Kidney (tissue), 14 donors: Measurements from ENCODE around the gene FAM117B. TPM values are rescaled to one million over a fixed set of nuclear protein-coding genes. Genes with fewer than 3 reads are reported as not detected.

ENCODE experiments used
- DNase-seq, 5 donors: peaks; one replicate each; pipeline ENCODE4 v3.0.0-alpha.2; 2013 to 2020
- FAIRE-seq: peaks from 2 replicates; lab custom pipeline; 2012; peaks lifted over from hg19 to GRCh38; lab: Jason Lieb, UNC
- H3K27ac ChIP-seq, 2 donors: one replicate each; pipeline ENCODE4 v1.7.0; 2013; ENCODE audit warnings: low read depth in 2 of 2, low read length in 2 of 2, inconsistent platforms in 1 of 2
- H3K27me3 ChIP-seq: one replicate; pipeline ENCODE4 v1.7.1; 2013; ENCODE audit warnings: low read length, inconsistent platforms; ENCODE audit not compliant: control insufficient read depth, insufficient read depth
- H3K36me3 ChIP-seq, 3 donors: one replicate each; pipeline versions ENCODE4 v1.7.0 to v1.7.1; 2013; ENCODE audit warnings: low read length in 3 of 3, control low read depth in 1 of 3, inconsistent platforms in 1 of 3; ENCODE audit not compliant: insufficient read depth in 3 of 3, control insufficient read depth in 2 of 3
- H3K4me1 ChIP-seq, 3 donors: one replicate each; pipeline versions ENCODE4 v1.7.0 to v1.7.1; 2013; ENCODE audit warnings: low read length in 3 of 3, inconsistent platforms in 1 of 3, low read depth in 1 of 3; ENCODE audit not compliant: control insufficient read depth in 2 of 3, insufficient read depth in 2 of 3
- H3K4me3 ChIP-seq, 3 donors: one replicate each; pipeline versions ENCODE4 v1.7.0 to v1.8.1; 2013; ENCODE audit warnings: low read length in 3 of 3, control low read depth in 1 of 3, inconsistent platforms in 1 of 3
- H3K9ac ChIP-seq, 3 donors: one replicate each; pipeline versions ENCODE4 v1.7.0 to v1.7.1; 2013; ENCODE audit warnings: low read length in 3 of 3, control low read depth in 1 of 3, inconsistent platforms in 1 of 3
- H3K9me3 ChIP-seq, 3 donors: one replicate each; pipeline versions ENCODE4 v1.7.0 to v1.7.1; 2013; ENCODE audit warnings: low read length in 3 of 3, control low read depth in 1 of 3, inconsistent platforms in 1 of 3; ENCODE audit not compliant: control insufficient read depth in 2 of 3, insufficient read depth in 1 of 3
- CTCF ChIP-seq: IDR thresholded peaks from 3 replicates; pipeline ENCODE4 v1.5.1; 2012; ENCODE audit warnings: mild to moderate bottlenecking, moderate library complexity, borderline replicate concordance; ENCODE audit not compliant: insufficient read depth; ENCODE audit errors: extremely low read depth
- intact Hi-C: fragments of 100-400 bp; cut with DNase I; formaldehyde crosslinking; loops from one replicate; pipeline ENCODE4 v1.11.1; 2022
- polyA plus RNA-seq: library from polyadenylated mRNA; stranded (reverse); fragments of 350-450 nt; fragmentation: Illumina TruSeq; extraction: RNeasy Lipid Tissue Mini Kit (QIAGEN cat#74804); gene quantifications from one replicate; pipeline ENCODE4 v1.2.3, GENCODE V29; 2014; ENCODE audit warnings: low read depth, low replicate concordance; ENCODE audit not compliant: insufficient read depth
- total RNA-seq: library from RNA; stranded (reverse); fragmentation: NEBNext Ultra II Directional; extraction: Animal tissue kit (Norgen Biotek cat#: 25700); gene quantifications from one replicate; pipeline ENCODE4 v1.2.1, GENCODE V29; 2021
- donor health status: control.
- donor health status: control.
- donor health status: control.
- donor health status: control.
- donor health status: control.
- donor health status: DM: yes; HTN: yes; CAD: no.
- donor health status: Normal renal cell carcinoma (clear cell type).

The FAM117B gene
- total and polyA plus RNA-seq, 2 donors from 2014 or later: 4.1 to 14.8 TPM

DNA sequence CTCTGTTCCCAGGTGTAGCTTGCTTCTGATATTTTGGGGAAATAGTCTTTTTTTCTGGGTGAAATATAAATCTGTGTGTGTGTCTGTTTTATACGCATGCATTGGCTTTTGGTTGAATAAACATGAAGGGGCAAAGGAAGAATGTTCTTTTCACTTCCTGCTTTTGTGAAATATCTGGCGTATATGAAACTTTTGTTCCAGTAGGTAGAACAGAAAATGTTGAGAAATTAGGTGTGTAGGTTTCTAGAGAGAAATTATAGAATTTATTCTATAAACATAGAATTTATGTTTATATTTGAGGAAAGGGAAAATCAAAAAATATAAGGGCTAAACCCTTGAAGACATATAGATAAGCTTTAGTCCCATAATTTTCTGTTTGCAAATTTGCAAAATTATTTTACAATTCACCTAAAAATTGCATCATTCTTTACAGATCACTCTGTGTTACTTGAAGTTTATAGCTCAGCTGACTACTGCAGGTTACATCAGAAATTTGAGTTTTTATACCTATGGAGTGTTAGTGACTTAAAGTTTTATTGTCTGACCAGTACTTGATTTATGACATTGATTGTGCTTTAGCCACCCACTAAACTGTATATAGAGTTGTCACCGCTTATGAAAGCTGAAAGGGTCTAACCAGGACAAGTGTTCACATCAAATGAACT is 116.1 kb downstream of the FAM117B start:
- H3K36me3 ChIP-seq: no peaks in the 10 kb centered on the region
- H3K4me1 ChIP-seq: no peaks in the 10 kb centered on the region
- intact Hi-C loops: no loop called here
- no peak overlapping the region for H3K4me3 ChIP-seq
- no peaks in the 10 kb centered on the region for H3K27me3 ChIP-seq
- TF ChIP-seq CTCF: no peak
- H3K9ac ChIP-seq: no peak overlapping the region
- no peaks in the 10 kb centered on the region for H3K9me3 ChIP-seq
- no peak overlapping the region for H3K27ac ChIP-seq
- DNase-seq (no peak), FAIRE-seq (no peak)

- intact Hi-C loops: no loop called here
- DNase-seq (no peak), FAIRE-seq (no peak)
- Histone ChIP-seq H3K9ac (no peak overlapping the region), H3K9me3 (no peaks in the 10 kb centered on the region), H3K36me3 (no peaks in the 10 kb centered on the region), H3K27ac (no peak overlapping the region), H3K27me3 (no peaks in the 10 kb centered on the region), H3K4me3 (no peak overlapping the region), H3K4me1 (no peaks in the 10 kb centered on the region)
- TF ChIP-seq CTCF: no peak
These were observed 117.3 kb downstream of the FAM117B start for GRCh38 chr2:202752071-202752470.

DNA sequence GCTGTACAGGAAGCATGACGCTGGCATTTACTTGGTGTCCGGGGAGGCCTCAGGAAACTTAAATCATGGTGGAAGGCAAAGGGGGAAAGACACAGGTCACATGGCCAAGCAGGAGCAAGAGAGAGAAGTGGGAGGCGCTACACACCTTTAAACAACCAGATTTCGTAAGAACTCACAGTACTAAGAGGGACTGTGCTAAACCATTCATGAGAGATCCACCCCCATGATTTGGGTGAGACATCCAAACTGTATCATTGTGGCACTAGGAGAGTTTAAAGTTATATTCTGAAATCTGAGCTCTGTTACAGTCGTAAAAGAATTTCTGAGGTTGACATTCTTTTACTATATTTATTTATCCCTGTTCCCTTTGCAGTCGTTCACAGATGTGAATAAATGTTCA is 120.2 kb downstream of the FAM117B start:
- intact Hi-C loops: no loop called here
- Histone ChIP-seq H3K4me1 (no peaks in the 10 kb centered on the region), H3K36me3 (peaks cover 0 to 2% (median under 1%) of the 10 kb centered on the region in 3 donors), H3K27ac (no peak overlapping the region), H3K27me3 (no peaks in the 10 kb centered on the region), H3K9ac (no peak overlapping the region), H3K9me3 (no peaks in the 10 kb centered on the region), H3K4me3 (no peak overlapping the region)
- TF ChIP-seq CTCF: no peak
- no peak for DNase-seq
- FAIRE-seq: no peak

- no peak for TF ChIP-seq CTCF
- FAIRE-seq (no peak), DNase-seq (no peak)
- Histone ChIP-seq H3K27ac (no peak overlapping the region), H3K9me3 (no peaks in the 10 kb centered on the region), H3K4me3 (no peak overlapping the region), H3K36me3 (peaks cover 0 to 6% (median 5%) of the 10 kb centered on the region in 3 donors), H3K4me1 (no peaks in the 10 kb centered on the region), H3K27me3 (no peaks in the 10 kb centered on the region), H3K9ac (no peak overlapping the region)
- intact Hi-C loops: no loop called here
These were observed 121.8 kb downstream of the FAM117B start for GRCh38 chr2:202756598-202756997.
